Tibial nerve (tissue), 4 donors: ENCODE results near the gene HADHA.

ENCODE experiments used
- CTCF ChIP-seq, 5 experiments: fragments of 200-600 bp in 3 of 5; fragments of 450-650 bp in 2 of 5; sonication (generic) in 3 of 5; IDR thresholded peaks; one replicate each; pipeline ENCODE4 v1.5.1; 2016 to 2019; ENCODE audit warnings: antibody characterized with exemption in 5 of 5, mild to moderate bottlenecking in 3 of 5, moderate library complexity in 2 of 5
- EP300 ChIP-seq, 2 donors: sonication (generic); formaldehyde crosslinking; IDR thresholded peaks; one replicate each; pipeline ENCODE4 v1.6.1; 2017; ENCODE audit warnings: antibody characterized with exemption in 2 of 2, mild to moderate bottlenecking in 1 of 2
- POLR2A ChIP-seq, 2 donors: fragments of 450-650 bp; IDR thresholded peaks; one replicate each; pipeline ENCODE4 v1.6.1; 2017; ENCODE audit warnings: antibody characterized with exemption in 2 of 2, mild to moderate bottlenecking in 2 of 2, moderate library complexity in 2 of 2

GRCh38 chr2:26285931-26286330 lies 41.5 kb upstream of the HADHA start:
- TF ChIP-seq EP300 (IDR thresholded peaks at IDR 0.05) (no peak), CTCF (IDR thresholded peaks at IDR 0.05) (no peak), POLR2A (IDR thresholded peaks at IDR 0.05) (no peak)
